ENCODE measurements around the gene CCDC188. TPM values are rescaled to one million over a fixed set of nuclear protein-coding genes. Genes with fewer than 3 reads are reported as not detected.

The CCDC188 gene
- total RNA-seq, 1 donor from 2014 or later: 0.10 TPM

DNA sequence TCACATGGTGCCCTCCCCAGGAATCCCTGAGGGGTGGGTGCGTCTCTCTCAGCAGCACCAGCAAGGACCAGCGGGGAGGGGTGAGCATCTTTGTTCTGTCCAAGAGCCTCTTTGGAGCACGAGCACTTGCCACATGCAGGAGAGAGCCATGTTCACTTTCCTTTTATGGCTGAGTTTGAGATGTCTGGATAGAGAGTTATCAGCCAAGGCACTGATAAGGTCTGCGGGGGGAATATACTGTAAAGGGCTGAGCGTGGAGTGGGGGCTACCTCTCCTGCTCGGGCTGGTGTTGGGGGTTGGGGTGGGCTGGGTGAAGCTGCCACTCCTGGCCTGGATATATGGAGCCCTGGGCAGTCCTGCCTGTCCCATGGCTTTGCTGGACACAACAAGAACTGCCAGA, 34.9 kb upstream of the CCDC188 start:
- no peak for DNase-seq (ENCODE audit: low read depth)

DNA sequence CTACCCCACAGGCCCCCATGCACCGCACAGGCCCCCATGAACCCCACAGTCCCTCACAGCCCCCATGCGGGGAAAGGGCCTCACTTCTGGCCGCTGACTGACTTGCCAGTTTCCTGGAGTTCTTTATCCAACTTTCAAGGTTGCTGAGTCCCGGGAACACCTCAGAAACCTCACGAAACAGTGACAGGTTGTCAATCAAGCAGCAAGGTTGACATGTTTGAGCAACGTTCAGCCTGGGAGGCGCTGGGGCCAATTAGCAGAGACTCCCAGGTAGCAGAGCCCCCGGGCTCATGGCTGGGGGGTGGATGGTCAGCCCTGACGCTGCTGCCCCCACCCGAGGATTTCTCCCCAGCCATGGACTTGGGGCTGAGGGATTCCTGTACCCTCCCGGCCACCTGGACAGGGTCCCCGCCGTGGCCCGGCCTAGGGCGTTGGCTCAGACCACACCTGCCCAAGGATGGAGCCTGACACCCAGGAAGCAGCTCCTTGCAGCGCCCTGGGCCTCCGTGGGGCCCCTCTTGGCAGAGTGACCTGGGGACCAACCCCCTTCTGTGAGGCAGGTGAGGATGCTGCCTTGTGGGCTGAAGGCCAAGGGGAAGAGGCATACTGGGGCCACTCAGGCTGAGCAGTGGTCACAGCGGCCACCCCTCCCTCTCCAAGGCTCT, 33.8 kb upstream of the CCDC188 start:
- DNase-seq (ENCODE audit: low read depth): no peak

DNA sequence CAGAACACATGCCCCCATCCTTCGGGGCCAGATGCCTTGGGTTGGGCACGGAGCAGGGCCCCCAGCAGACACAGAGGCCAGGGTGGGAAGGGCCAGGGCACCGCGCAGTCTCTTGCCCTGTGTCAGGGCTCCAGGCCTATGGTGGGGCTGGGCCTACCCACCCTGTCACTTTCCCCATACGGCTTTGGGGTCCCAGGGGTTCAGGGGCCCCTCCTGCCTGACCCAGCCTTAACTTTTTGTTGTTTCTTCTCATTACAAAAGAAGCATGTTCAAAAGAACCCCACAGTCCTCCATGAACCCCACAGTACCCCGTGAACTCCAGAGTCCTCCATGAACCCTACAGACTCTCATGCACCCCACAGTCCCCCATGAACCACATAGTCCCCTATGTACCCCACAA, 33.0 kb upstream of the CCDC188 start:
- no peak for DNase-seq (ENCODE audit: low read depth)

DNA sequence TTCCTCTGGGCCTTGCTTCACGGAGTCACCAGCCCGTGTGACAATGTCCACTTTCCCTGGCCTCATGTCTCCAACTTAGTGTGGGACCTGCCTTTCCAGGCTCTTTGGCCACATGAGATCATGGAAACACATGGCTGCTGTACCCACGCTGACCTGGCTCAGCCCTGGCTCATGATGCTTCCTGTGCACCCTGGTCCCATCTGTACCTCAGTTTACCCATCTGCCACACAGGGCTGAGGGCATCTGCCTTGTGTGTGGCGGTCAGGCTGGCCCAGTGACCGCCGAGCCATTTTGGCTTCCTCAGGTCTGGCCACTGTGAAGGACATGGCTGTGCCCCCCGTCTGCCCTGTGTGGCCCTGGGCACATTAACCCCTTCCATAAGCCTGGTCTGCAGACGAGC, 32.2 kb upstream of the CCDC188 start:
- DNase-seq (ENCODE audit: low read depth): no peak

DNA sequence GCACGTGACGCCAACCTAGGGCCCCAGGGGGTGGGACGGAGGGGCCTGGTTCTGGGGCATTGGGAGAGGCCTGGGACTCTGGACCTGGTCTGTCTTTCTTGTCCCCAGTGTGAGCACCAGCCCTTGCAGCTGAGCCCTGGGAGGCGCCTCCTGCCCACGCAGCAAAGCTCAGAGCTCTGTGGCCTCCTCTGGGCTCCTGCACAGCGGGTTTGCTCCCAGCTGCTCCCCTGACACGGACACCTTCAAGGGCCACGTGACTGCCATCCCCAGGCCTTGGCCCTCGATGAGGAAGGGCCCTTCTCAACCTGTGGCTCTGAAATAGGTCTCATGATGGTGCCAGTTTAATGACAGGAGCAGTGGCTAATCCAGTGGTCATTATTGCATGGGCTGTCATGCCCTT, 31.5 kb upstream of the CCDC188 start:
- DNase-seq (ENCODE audit: low read depth): no peak

DNA sequence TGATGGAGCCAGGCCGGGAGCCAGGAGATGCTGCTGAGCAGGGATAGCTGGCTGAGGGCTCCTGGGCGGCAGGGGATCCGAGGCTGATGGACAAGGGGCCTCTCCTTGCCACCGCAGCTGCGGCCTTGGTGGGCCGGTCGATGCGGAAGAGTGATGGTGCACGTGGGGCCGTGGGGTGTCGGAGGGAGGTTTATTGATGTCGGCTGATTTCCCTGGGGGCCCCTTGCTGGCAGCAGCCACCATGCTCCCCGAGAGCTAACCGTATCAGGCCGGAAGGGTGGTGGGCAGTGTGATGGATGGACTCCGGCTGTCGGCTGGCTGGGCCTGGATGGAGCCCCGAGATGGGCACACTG, 31.0 kb upstream of the CCDC188 start:
- DNase-seq (ENCODE audit: low read depth): no peak

DNA sequence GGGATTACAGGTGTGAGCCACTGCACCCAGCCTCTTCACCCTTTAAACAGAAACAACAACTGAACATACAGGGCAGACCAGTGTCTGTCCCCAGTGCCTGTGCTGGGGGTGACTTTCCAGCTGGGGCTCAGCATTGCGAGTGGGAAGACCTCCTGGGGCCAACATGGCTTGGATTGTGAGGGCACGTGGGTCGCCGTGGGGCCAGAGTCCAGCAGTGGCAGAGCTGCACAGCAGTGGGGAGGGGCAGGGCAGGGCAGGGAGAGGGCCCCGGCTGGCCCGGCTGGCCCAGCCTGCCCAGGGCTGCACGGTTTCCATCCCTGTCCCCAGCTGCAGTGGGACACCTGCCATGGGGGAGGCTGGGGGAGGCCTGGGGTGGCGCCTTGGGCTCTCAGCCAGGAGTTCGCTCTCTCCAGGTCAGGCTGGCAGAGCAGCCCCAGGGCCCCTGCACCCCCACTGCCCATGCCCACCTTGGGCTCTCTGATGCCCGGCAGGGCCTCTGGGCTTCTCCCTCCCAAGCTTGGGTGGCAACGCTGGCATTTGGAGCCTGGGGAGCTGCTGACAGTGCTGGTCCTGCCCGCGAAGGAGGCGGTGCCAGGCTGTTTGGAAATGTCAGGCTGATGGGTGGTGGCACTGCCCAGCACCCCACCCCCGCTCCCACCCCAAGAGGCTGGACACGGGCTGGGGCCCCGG, 30.5 kb upstream of the CCDC188 start:
- DNase-seq (ENCODE audit: low read depth): no peak

DNA sequence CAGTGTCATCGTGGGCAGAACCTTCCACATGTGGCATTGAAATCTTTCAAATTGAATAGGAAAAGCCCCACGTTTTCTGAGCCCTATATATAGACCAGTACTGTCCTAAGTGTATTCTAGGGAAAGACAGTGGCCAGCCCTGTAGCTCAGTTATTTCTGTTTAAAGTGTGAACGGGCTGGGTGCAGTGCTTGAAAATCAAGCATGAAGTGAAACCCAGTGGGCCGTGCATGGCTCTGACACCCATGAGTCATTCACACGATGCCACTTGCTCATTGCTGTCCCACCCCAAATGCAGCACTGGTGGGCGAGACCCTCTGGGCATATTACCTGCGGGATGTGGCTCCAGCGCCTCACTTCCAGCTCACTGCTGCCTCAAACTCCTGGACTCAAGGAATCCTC, 29.8 kb upstream of the CCDC188 start:
- DNase-seq (ENCODE audit: low read depth): peak; percentile 3

DNA sequence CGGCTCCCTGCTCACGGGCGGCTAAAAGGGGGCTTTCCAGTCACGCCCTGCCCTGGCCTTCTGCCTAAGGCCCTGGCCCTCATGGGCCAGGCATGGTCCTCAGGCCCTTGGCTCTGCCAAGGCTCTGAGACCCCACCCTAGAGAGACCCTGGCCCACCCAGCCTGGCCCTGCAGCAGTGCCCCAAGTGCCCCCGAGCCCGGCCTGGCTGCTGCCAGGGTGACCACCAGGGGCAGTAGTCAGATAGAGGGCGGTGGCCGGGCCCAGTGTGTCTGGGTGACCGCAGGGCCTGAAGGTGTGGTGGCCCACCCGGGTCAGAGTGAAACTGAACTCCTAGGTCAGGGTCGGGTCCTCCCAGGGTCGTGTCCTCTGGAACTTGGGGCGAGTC, 29.4 kb upstream of the CCDC188 start:
- no peak for DNase-seq (ENCODE audit: low read depth)

DNA sequence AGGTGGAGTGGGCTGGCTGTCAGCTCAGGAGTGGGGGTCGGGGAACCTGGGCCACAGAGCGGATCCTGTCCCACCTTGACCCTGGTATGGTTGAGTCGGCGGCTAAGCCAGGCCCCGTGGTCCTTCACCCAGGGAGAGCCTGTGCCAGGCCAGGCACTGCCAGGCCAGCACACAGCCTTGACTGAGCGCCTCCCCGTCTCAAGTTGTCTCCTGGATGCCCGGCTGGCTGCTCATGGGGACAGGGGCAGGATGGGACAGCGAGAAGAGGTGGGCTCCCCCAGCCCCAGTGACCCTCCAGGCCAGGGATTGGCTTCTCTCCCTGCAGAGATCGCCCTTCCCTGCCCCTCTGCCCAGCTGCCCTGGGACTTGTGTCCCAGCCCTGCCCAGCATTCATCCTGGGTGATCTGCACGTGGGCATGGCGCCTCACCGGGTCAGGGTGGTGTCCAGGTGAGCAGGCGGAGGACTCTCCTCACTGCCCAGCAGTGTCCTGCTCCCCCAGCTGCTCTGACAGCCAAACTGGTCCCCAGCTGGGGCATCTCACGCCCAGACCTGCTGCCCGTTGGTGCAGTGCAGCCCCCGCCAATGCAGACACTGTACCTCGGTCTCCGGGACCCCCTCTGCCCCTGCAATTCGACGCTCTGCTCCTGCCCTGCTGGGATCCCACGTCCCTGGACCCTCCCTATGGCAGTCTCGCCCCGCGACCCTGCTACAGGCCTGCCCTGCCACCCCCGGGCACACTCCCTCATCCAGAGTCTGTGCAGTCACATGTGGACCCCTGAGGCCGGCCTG, 28.8 kb upstream of the CCDC188 start:
- no peak for DNase-seq (ENCODE audit: low read depth)

DNA sequence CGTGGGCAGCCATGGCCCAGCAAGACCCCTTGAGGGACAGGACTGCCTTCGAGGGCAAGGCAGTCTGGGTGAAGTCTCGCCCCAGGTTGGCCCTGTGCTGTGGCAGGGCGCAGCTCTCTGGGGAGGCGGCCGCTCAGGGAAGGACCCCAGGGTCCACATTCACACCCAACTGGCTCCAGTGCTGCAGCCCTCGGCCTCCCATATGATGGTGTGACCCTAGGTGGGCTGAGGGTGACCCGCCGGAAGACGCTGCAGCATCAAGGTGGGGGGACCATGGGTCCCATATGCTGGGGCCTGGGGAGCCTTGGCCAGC, 28.0 kb upstream of the CCDC188 start:
- no peak for DNase-seq (ENCODE audit: low read depth)

DNA sequence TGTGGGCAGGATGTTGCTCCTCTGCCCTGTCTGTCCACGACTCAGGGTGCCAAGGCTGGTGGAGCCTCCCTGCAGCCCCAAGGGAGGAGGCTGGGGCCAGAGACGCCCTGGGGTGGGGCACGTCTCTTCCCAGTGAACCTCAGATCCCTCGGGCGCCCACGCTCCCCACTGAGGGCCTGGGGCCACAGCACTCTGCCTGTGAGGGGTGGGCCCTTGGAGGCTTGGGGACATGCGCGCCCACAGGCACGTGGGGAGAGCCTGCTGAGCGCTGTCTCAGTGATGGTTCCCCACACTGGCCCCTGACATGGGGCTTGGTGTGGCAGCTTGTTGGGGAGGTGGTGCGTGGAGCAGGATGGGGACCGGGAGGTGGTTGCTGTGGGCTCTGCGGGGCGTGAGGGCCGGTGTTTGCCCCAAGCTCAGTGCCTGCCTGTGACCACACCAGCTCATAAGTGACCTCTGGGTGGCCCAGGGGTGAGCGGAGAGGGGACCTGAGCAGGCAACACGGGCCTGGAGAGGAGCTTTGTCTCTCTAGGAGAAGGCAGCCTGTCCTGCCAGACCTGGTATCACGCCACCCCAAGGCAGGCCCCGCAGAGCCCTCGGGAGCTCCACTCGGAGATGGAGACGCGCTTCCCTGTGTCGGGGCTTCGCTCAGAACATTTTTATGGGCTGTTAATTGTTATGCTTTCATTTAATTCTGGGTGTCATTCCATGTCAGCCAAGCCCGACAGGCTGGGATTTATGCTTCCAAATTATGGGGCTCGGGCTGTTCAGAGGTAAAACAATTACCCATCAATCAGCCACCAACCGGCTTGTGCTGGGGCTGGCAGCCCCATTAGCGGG, 27.4 kb upstream of the CCDC188 start:
- DNase-seq (ENCODE audit: low read depth): no peak

DNA sequence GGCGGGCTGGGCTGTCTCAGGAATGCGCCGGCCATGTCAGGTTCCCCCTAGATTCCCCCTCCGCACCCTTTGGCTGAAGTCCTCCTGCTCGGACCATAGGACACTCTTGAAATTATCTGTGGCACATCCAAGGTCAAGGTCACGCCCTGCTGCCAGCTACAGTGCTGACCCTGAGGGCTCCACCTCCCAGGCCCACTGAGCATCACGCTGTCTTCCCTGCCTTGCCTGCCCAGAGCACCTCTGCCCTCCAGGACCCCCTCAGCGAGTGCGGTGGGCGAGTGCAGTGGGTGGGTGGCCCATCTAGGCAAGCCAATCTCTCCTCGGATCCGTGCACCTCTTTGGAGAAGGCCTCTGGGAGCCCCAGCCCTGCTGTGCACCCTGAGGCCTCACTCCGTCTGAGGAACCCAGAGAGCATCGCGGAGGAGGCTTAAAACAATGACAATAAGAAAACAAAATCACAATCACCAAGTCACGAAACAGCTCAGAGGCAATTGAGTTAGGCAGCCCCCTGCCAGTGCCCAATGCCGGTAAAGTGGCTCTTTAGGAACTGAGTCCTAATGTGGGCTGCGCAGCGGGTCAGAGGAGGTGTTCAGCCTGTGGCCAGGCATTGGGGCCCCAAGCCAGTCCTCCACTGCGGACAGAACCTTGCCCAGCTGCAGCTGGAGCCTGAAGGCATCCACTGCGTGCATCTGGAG, 26.5 kb upstream of the CCDC188 start:
- no peak for DNase-seq (ENCODE audit: low read depth)

DNA sequence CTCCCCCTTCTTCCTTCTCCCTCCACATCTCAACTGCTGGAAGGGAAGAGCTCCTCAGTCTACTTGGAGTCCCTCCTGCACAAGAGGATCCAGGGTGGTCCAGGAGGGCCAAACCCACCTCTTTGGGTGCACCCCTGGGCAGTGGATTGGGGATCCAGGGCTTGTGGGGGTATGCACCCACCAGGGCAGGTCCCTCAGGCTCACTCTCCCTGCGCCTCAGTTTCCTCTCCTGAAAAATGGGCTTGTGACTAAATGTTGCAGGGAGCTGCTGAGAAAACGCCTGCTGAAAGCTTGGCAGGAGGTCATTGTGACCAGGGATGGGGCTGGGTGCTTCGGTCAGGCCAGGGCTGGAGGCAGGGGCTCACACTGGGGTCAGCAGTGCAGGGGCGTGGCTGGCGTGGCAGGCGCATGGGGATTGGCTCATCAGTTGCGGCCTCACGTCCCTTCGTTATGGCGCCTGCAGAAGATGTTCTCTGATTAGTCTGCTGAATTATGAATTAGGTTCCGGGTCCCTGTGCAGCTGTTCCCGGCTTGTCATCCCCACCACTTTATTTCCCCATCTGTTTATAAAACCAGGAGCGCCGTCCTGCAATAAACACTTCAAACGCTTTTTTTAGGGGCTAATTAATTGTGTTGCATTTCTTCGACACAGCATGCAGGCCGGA, 25.7 kb upstream of the CCDC188 start:
- no peak for DNase-seq (ENCODE audit: low read depth)

DNA sequence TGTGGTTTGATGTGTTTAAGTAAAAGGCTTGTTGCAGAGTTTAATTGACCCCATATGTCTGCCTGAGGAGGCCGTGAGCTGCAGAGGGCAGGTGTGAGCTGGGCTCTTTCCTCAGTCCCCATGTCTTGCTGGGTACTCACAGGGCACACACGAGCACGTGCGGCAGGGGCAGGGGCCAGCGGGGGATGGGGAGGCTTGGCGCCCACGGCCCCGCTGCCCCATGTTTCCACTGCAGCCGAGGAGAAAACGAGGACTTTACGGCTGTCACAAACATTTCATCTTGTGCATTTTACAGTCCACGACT, 24.7 kb upstream of the CCDC188 start:
- no peak for DNase-seq (ENCODE audit: low read depth)

DNA sequence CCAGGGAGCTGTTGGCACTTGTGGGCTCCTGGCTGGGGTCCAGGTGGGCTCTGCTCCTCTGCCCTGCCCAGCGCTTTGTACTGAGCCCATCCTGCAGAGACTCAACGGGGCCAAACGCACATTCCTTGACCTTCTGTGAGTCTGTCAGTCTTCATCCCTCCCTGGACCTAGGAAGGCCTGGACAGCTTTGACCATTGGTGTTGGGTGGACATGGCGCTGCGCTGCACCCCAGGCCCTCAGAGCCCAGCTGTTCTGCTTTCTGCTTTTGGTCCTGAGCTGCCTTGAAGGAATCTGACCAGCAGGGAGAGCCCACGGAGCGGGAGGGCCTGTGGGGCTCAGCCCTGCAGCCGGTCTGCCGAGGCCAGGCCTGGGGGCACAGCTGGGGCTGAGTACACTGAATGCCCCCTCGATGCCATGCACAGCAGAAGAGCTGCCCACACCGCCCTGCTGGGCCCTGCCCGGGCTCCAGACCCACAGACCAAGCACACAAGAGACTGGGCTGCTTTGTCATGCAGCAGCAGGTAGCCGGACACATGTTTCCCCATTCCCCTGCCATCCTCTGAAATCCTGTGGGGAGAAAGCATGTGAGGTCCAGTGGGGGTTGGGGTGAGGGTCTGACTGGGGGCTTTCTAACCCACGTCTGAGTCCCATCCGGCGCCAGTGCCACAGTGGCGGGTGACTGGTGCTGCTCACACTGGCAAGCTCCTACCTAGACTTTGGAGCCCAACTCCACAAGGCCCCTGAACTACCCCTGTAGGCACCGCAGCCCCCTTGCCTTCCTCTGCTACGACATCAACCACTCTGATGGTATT, 24.1 kb upstream of the CCDC188 start:
- DNase-seq (ENCODE audit: low read depth): no peak

DNA sequence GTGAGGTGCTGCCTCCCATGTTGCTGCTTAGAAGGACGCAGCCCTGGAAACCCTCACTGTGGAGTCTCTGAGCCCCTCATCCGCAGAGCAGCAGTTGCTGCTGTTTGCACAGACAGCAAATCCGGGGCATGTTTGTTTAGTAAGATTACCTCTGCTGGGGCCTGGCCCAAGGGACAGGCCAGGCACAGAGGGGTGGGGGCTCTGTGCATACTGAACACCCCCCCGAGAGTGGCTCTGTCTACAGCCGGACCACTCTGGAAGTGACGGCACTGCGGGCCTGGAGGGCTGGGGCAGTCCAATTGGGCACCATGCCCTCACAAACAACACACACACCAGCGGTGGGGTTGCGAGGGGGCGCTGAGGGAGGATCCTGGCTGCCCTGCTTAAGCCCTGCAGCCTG, 22.9 kb upstream of the CCDC188 start:
- DNase-seq (ENCODE audit: low read depth): no peak

DNA sequence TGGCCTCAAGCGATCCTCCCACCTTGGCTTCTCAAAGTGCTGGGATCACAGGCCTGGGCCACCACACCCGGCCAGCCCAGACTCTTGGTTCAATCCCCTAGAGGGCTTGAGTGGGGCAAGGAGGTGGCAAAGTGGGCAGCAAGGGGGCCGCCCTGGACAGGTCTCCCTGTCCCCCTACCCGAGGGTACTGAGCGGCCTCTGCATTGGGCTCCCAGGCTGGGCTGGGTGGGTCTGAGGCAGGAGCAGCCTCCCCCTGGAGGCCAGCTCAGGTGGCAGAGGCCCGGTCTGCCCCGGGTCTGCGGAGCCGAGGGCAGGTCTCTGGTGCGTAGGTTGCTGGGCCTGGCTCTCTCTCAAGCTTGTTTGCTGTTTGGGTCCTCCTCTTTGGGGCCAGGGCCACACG, 22.4 kb upstream of the CCDC188 start:
- no peak for DNase-seq (ENCODE audit: low read depth)

DNA sequence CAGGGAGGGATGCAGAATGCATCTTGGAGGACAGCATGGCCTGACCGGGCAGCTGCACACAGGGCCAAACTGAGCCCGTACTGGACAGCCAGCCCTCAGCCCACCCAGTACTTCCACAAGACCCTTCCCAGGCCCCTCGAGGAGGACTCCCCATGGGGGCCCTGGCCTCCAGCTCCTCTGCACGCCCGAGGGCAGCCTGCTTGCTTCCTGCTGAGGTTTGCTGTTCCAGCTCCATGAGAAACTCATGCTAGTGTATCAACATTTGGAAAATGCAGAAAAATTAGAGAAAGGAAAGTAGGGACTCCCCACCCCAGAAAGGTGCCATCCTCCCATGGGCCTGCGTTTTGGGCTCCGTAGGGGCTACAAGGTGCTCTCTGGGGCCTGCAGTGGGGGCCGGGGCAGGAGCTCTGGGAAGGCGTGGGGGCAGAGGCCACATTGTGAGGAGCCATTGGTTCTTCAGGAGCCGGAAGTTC, 21.3 kb upstream of the CCDC188 start:
- DNase-seq (ENCODE audit: low read depth): no peak
